Loucy (cell line): ENCODE measurements around the gene COX8C.

ENCODE experiments used
- H2AFZ ChIP-seq: fragments of 200-600 bp; sonication (generic); 2 replicates; pipeline ENCODE4 v1.6.0; 2016; ENCODE audit warnings: antibody characterized with exemption, mild to moderate bottlenecking, low read length, moderate library complexity
- H3F3A ChIP-seq: fragments of 200-600 bp; 2 replicates; pipeline ENCODE4 v1.6.0; 2016; ENCODE audit warnings: antibody characterized with exemption, low read depth, mild to moderate bottlenecking
- H3K27me3 ChIP-seq: fragments of 200-600 bp; sonication (generic); 2 replicates; pipeline ENCODE4 v1.6.1; 2014; ENCODE audit warnings: low read length, mild to moderate bottlenecking; ENCODE audit not compliant: insufficient read depth, poor library complexity, severe bottlenecking
- H3K36me3 ChIP-seq: fragments of 200-600 bp; sonication (generic); 2 replicates; pipeline ENCODE4 v1.6.1; 2016; ENCODE audit warnings: low read length; ENCODE audit not compliant: insufficient read depth
- H3K4me1 ChIP-seq: fragments of 200-600 bp; sonication (generic); 2 replicates; pipeline ENCODE4 v1.5.1; 2014; ENCODE audit warnings: low read length, mild to moderate bottlenecking; ENCODE audit not compliant: insufficient read depth, poor library complexity, severe bottlenecking
- H3K4me2 ChIP-seq: fragments of 200-600 bp; sonication (generic); 2 replicates; pipeline ENCODE4 v1.6.0; 2014; ENCODE audit warnings: antibody characterized with exemption, low read length, low read depth, mild to moderate bottlenecking; ENCODE audit not compliant: poor library complexity, severe bottlenecking
- H3K4me3 ChIP-seq: fragments of 200-600 bp; sonication (generic); 2 replicates; pipeline ENCODE4 v1.5.1; 2014; ENCODE audit warnings: low read length, mild to moderate bottlenecking, mixed read lengths; ENCODE audit not compliant: poor library complexity, severe bottlenecking
- H3K79me2 ChIP-seq: fragments of 200-600 bp; sonication (generic); 2 replicates; pipeline ENCODE4 v1.6.1; 2014; ENCODE audit warnings: low read length; ENCODE audit not compliant: insufficient read depth
- H3K9ac ChIP-seq: fragments of 200-600 bp; sonication (generic); 2 replicates; pipeline ENCODE4 v1.6.0; 2014; ENCODE audit warnings: mild to moderate bottlenecking, low read depth, low read length, moderate library complexity; ENCODE audit not compliant: poor library complexity, severe bottlenecking
- H3K9me2 ChIP-seq: fragments of 200-600 bp; sonication (generic); replicated peaks from 2 replicates; pipeline ENCODE4 v1.6.1; 2016; ENCODE audit warnings: low read depth, low read length, mixed read lengths
- H3K9me3 ChIP-seq: fragments of 200-600 bp; sonication (generic); 2 replicates; pipeline ENCODE4 v1.6.1; 2014; ENCODE audit warnings: mild to moderate bottlenecking, antibody characterized with exemption, low read length, low read depth; ENCODE audit not compliant: insufficient read depth
- H4K20me1 ChIP-seq: fragments of 200-600 bp; sonication (generic); 2 replicates; pipeline ENCODE4 v1.6.0; 2014; ENCODE audit warnings: antibody characterized with exemption, low read length, mild to moderate bottlenecking; ENCODE audit not compliant: insufficient read depth, poor library complexity, severe bottlenecking
- EZH2phosphoT487 ChIP-seq: fragments of 200-600 bp; IDR thresholded peaks from 2 replicates; pipeline ENCODE4 v1.6.1; 2018; ENCODE audit warnings: antibody characterized with exemption, mild to moderate bottlenecking, moderate library complexity, borderline replicate concordance
- TF ChIP-seq, protein P1 (sequence below): fragments of 200-600 bp; sonication (generic); conservative IDR thresholded peaks from 2 replicates; pipeline ENCODE4 v1.5.1; 2014; ENCODE audit warnings: mild to moderate bottlenecking, antibody characterized with exemption, low read length

COX8C gene, protein sequence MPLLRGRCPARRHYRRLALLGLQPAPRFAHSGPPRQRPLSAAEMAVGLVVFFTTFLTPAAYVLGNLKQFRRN

DNA sequence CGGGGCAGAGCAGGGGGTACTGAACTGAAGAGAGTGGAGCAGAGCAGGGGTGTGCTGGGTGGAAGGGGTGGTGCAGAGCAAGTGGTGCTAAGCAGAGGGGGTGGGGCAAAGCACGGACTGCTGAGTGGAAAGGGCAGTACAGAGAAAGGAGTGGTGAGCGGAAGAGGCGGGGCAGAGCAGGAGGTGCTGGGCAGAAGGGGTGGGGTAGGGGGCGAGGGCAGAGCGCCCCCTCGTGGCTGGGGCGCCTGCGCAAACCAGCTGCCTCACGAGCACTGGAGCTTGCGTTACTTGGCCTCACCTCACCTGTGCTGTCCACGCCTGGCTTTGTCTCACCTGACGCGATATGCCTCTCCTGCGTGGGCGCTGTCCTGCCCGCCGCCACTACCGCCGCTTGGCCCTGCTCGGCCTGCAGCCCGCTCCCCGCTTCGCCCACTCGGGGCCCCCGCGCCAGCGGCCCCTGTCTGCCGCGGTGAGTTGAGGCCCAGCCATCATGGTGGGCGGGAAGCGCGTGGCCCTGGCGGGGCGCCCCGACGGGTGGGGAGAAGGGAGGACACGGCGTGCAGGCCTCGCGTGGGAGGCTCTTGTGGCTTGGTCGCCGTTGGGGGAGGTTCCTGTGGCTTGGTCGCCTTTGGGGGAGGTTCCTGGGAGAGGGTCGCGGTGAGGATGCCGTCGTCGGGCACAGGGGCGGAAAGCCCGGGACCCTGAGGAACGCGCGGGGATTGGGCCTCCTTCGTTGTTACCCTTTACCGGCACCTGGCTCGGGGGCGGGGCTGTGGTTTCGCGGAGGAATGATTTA, at the start of gene COX8C:
TSS of gene COX8C (plus strand) at position 257 of the 796 bp plus-strand sequence. CDS start at position 344, 87 bp downstream.
- peak within 1 kb of the TSS; percentile 97 for H3K4me2 ChIP-seq
- peaks cover 26% of the 10 kb centered on the region for H3F3A ChIP-seq
- H2AFZ ChIP-seq = no peak within 1 kb of the TSS

DNA sequence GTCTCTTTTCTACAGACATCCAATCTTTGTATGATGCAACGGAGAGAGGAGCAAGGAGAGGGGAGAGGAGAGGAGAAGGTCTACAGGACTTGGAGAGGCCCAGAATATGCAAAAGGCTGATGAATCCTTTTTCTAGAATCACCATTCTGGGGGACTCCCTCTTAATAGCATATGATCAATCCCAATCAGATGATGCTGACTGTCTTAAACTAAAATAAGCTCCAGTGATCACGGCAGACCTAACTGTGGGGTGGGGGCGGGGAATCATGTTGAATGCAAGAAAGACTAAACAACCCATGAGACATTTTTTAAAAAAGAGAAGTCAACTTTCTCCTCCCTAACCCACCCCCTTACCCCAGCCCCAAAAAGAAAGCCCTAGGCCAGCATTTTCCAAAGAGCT, 47.6 kb upstream of the COX8C start:
- Histone ChIP-seq H3K9ac (no peak overlapping the region), H3K4me3 (no peak overlapping the region), H3K79me2 (peaks cover 96% of the 10 kb centered on the region), H2AFZ (no peak overlapping the region), H3K9me2 (no peaks in the 10 kb centered on the region), H3K4me2 (no peak overlapping the region), H3K4me1 (peaks cover 7% of the 10 kb centered on the region), H3K9me3 (no peaks in the 10 kb centered on the region), H3F3A (peaks cover 7% of the 10 kb centered on the region; the same call in 1 of the 2 replicates), H3K36me3 (peaks cover 12% of the 10 kb centered on the region; the same call in 1 of the 2 replicates), H4K20me1 (peaks cover 68% of the 10 kb centered on the region), H3K27me3 (no peaks in the 10 kb centered on the region)
- no peak for TF ChIP-seq EZH2phosphoT487
- TF ChIP-seq, protein P1, sequence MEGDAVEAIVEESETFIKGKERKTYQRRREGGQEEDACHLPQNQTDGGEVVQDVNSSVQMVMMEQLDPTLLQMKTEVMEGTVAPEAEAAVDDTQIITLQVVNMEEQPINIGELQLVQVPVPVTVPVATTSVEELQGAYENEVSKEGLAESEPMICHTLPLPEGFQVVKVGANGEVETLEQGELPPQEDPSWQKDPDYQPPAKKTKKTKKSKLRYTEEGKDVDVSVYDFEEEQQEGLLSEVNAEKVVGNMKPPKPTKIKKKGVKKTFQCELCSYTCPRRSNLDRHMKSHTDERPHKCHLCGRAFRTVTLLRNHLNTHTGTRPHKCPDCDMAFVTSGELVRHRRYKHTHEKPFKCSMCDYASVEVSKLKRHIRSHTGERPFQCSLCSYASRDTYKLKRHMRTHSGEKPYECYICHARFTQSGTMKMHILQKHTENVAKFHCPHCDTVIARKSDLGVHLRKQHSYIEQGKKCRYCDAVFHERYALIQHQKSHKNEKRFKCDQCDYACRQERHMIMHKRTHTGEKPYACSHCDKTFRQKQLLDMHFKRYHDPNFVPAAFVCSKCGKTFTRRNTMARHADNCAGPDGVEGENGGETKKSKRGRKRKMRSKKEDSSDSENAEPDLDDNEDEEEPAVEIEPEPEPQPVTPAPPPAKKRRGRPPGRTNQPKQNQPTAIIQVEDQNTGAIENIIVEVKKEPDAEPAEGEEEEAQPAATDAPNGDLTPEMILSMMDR = no peak

More for the DNA sequence above, at the start of gene COX8C:
- no peaks in the 10 kb centered on the region for H4K20me1 ChIP-seq
- peaks cover 53% of the 10 kb centered on the region for H3K79me2 ChIP-seq
- no peak for TF ChIP-seq EZH2phosphoT487
- TF ChIP-seq, protein P1 = peak; percentile 20; the same call in 1 of the 2 replicates
- H3K9me2 ChIP-seq = no peaks in the 10 kb centered on the region
- peak within 1 kb of the TSS; percentile 94 for H3K9ac ChIP-seq
- H3K4me3 ChIP-seq = peak within 1 kb of the TSS; percentile 75
- no peaks in the 10 kb centered on the region for H3K27me3 ChIP-seq
- H3K9me3 ChIP-seq = peaks cover 27% of the 10 kb centered on the region
- peaks cover 77% of the 10 kb centered on the region for H3K4me1 ChIP-seq
- no peaks in the 10 kb centered on the region for H3K36me3 ChIP-seq

DNA sequence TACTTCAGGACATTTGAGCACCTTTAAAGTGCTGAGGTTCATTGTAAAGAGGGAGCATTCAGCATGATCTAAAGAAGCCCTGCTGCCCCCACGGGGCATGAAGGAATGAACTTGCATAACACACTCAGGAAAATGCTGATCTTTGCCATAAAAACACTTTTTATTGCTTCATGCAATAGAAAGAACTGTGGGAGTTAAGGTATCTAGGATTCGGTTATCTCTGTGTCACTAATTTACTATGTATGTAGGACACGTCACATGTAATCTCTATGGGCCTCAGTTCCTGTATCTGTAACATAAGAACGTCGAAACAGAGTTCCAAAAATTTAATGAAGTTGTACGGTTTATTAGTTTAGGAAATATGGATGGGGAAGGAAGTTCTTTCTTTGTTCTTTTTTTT, 47.1 kb upstream of the COX8C start:
- peaks cover 8% of the 10 kb centered on the region; the same call in 1 of the 2 replicates for H3K36me3 ChIP-seq
- no peak overlapping the region for H3K4me3 ChIP-seq
- H3K4me1 ChIP-seq = peaks cover 7% of the 10 kb centered on the region
- no peak for TF ChIP-seq EZH2phosphoT487
- TF ChIP-seq, protein P1 = no peak
- no peaks in the 10 kb centered on the region for H3K9me3 ChIP-seq
- peaks cover 7% of the 10 kb centered on the region; the same call in 1 of the 2 replicates for H3F3A ChIP-seq
- no peak overlapping the region for H3K9ac ChIP-seq
- no peak overlapping the region for H2AFZ ChIP-seq
- peaks cover 73% of the 10 kb centered on the region for H4K20me1 ChIP-seq
- H3K9me2 ChIP-seq = no peaks in the 10 kb centered on the region
- H3K27me3 ChIP-seq = no peaks in the 10 kb centered on the region
- no peak overlapping the region for H3K4me2 ChIP-seq
- H3K79me2 ChIP-seq = peaks cover 96% of the 10 kb centered on the region
